NCI-H345 (cell line): Measurements from ENCODE around the gene DHPS.

Source experiments
- DNase-seq: peaks from one replicate; lab custom pipeline; 2025; lab: John Stamatoyannopoulos, UW

DHPS gene

DNA sequence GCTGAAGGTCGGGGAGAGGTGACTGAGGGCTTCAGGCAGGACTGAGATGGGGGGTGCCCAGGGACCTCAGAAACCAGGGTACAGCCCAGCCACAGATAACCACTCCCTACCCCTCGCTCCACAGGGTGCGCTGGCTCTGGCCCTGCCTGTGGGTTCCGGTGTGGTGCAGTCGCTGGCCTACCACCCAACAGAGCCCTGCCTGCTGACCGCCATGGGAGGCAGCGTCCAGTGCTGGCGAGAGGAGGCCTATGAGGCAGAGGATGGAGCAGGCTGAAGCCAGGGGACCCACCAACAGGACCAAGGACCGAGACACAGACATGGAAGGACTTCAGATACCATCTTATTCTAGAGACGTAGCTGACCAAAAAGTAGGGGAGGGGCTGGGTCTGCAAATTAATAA lies 6.3 kb downstream of the DHPS start:
- no peak for DNase-seq

DNA sequence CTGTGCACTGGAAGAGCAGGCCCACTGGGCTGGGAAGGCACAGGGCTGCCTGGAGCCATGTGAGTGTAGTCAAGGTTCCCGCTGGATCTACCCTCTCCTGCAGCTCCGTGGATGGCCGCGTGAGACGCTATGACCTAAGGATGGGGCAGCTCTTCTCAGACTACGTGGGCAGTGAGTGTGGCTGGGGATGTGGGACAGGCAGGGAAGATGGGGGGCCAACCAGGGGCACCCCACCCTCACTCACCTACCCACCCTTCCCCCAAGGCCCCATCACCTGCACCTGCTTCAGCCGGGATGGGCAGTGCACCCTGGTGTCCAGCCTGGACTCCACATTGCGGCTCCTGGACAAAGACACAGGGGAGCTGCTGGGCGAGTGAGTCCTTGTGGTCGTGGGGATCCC lies 8.9 kb downstream of the DHPS start:
- no peak for DNase-seq

DNA sequence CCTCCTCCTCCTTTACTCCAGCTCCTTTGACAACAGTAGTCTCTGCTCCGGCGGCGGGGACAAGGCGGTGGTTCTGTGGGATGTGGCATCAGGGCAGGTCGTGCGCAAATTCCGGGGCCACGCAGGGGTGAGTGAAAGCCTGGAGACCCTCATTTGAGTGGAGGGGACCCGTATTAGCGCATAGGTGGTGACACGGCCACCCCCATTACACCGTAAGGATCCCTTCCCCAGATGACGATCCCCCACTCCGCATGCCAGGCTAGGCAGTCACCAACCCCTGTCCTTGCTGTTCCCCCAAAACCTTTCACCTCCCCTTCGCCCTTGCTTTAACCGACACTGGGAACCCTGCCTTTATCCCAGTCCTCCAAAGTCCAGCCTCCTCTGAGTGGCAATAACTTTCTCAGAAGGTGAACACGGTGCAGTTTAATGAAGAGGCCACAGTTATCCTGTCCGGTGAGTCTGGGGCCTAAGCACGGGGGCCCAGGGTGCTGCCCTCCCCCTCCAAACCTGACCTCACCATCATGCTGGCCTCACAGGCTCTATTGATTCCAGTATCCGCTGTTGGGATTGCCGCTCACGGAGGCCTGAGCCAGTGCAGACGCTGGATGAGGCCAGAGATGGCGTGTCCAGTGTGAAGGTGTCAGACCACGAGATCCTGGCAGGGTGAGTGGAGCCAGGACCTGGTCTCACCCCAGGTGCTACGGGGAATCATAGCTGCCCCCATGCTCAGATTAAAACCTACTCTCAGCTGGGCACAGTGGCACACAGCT lies 11.3 kb downstream of the DHPS start:
- DNase-seq = no peak

DNA sequence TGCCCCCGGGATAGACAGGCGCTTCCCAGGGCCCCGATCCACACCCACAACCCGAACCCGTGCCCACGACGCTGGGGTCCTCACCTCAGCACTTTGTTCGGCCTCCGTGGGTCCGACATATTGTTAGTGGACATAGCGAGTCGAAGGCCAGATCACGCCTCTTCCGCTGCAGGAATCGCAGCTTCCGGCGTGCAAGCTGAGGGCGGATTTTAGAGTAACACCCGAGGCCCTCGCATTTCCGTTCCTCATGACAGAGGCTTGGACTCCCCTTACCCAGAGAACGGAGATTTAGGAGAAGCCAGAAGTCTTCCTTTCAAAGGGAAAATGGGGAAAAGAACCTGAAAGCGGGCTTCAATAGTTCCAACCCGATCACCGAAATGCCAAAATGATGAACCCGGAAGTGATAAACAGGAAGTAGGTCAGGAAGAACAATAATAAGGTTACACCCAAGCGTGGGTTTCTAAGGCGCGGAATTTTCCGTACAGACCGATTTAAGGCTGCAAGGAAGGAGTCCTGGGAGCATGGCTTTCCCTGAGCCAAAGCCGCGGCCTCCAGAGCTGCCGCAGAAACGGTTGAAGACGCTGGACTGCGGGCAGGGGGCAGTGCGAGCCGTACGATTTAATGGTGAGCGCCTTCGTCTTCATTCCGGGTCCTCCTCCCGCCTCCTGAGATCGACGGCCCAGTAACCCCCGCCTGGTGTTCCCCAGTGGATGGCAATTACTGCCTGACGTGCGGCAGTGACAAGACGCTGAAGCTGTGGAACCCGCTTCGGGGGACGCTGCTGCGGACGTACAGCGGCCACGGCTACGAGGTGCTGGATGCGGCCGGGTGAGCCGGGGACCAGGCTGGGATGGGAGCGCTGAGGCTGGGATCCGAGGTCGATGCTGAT lies 12.2 kb downstream of the DHPS start:
- peak; percentile 41 for DNase-seq

DNA sequence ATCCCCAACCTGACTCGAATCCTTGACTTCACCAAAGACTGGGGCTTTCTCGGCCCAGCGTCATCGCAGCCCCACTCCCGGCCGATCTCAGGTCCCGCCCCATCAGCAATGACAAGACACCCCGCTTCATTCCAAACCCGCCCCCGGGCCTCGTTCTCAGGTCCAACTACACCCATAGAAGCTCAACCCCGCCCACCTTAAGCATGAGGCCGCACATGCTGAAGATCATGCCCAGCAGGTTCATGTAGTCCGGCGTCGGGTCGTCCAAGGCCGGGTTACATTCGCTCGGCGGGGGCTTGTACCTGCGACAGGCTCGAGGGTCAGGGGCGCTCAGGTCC lies 12.8 kb downstream of the DHPS start:
- peak; percentile 15 for DNase-seq

DNA sequence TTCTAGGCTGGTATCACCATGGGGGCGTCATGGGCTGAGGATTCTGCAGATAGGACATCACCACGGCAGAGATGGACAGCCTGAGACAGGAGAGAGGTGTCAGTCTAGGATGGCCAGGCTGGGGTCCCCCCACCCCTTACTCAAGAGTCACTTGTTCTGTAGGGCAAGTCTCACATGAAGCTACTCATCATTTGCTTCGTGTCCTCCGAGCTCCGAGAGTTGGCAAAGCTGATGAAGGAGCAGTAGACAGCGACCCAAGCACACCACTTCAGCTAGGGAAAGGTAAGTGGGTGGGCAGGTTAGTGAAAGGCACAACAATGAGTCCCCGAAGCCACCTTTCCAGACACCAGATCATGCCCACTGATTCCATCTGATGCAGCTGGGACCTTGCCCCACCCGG lies 13.3 kb downstream of the DHPS start:
- DNase-seq = no peak

DNA sequence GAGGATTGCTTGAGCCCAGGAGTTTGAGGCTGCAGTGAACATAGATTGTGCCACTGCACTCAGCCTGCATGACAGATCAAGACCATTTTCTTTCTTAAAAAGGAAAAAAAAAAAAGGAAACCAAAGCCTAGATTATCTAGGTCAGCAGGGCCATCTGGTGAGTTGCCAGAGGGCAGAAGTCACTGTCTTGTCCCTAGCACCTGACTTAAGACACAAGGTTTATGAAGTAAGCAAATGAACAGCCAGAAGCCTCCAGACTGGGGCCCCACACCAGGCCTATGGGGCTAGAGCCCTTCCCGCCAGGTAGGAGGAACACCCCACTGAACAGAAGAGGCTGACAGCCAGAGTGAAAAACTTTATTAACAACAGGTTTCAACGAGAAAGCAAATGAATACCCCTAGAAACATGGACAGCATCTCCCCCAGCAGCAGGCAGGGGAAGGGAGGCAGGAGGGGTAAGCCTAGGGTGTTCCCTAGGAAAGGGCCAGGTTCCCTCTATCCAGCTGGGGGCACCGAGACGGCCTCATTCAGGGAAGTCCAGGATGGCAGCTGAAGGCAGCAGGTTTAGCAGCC lies 13.9 kb downstream of the DHPS start:
- DNase-seq = no peak

DNA sequence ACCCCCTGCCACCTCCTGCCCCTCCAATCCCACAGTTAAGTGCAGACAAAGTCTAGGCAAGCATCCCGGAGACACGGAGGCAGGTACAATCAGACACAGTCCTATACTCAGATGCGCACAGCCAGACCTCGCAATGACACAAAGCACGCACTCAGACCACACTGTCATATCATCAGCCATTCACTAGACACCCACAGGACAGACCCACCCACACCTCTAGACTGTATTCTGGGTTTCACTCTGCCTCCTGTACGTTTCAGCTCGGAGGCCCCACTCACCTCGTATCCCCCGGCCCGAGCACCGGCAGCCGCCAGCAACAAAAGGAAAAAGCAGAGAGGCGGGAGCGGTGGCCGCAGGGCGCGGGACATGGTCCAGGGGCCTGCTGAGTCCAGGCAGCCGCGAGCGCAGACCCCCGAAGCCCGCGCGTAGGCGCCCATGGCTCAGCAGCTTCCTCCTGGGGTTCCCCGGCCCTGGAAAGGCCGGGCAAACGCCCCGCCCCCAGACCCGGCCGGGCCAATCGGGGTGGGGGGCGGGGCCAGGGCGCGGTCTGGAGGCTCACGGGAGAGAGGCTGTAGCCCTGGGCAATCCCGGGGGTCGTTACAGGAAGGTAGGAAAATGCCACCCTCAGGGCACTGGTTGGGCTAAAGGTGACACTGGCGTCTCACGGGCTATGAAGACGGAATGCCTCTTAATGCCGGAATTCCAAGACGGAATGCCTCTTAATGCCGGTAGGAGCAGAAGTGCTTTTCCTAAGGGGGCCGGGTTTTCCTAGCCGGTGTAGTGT lies 15.2 kb downstream of the DHPS start, which contains the start of the genes MAN2B1 and WDR83:
Gene MAN2B1, minus strand, starts transcription at position 478 of the 784 bp plus-strand sequence. Its CDS starts 41 bp downstream, at position 437.
Gene WDR83, plus strand, starts transcription at position 543 of the 784 bp plus-strand sequence. CDS start 2,984 bp downstream, outside the sequence.
- DNase-seq = peak; percentile 55

DNA sequence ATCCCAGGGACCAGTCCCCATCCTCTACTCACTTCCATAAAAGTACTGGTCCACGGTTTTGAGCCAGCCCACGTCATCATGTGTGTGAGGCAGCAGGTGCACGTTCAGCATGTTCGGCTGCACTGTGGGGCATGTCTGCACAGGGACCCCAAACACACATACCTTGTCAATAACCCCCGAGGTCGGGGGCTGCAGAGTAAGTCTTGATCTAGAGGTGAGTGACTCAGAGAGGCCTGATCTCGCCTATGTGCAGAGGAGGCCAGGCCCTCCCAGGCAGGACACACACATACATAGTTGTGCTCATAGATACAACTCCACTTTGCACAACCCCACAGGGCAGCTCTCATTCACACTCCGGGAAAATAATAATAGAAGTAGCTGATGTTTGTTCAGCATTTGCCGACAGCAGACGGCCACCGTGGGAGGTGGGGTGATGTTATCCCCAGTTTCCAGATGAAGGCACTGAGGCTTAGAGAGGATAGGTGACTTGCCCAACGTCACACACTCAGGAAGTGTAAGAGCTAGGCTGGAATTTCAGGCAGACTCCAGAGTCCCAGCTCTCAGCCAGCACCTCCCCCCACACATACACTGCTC lies 15.9 kb downstream of the DHPS start:
- no peak for DNase-seq

DNA sequence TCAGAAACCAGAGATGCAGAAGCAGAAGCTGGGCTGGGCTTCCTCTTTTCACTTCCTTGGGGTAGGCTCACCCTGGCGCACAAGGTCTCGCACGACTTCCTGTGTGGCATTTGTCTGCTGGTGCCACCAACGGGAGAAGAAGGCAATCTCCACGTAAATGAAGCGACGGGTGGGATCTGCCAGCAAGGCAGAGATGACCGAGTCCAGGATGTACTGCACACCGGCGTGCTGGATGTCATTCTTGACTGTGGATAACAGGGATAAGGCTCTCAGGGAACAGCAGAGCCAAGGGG lies 16.5 kb downstream of the DHPS start:
- DNase-seq = no peak

DNA sequence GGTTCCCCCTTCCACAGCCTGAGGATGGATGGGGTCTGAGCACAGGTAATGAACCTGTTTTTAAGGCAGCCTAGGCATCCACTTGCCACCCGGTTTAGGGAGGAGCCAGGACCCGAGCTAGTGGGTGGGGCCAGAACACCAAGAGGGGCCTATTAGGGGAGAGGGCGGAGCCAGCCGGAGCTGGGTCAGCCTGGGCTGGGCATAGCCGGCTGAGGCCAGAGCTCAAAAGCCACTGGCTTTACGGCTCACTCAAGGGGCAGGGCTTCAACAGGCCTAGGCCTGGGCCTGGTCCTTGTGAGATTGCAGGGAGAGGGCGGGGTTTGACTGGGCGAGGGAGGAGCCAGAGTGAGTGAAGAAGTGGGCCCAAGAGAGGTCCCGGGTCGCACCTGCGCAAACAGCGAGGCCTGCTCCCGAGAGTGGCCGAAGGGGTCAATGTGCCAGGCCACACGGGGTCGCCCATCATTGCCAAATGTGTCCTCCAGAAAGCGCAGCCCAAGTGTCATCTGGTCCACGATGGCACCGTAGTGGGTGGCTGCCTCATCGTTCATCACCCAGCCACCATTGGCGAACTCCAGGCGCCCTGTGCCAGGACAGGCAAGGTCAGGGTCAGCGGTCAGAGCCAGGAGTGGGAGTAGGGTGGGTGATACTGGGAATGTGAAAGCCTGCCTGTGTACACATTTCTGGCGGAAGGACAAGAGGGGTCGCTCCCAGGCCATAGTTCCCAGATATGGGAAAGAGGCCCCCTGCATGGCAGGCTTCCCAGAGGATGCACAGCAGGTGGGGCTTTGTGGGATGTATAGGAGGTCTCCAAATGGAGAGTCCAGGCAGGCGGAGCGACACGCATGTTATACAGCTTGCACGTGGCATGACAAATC lies 17.0 kb downstream of the DHPS start:
- DNase-seq = no peak

DNA sequence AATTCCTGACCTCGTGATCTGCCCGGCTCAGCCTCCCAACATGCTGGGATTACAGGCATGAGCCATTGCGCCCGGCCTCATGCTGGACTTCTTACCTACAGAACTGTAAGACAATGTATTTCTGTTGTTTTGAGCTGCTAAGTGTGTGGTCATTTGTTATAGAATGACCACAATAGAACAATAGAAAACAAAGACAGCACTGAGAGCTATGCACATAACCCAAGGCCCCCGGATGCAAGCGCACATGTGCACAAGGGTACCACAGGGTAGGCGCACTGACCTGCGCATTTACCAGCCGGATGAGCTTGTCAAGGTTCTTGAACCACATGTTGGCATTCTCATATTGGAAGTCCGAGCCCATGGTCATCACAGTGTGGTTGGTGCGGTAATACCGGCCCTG lies 20.7 kb downstream of the DHPS start:
- no peak for DNase-seq

DNA sequence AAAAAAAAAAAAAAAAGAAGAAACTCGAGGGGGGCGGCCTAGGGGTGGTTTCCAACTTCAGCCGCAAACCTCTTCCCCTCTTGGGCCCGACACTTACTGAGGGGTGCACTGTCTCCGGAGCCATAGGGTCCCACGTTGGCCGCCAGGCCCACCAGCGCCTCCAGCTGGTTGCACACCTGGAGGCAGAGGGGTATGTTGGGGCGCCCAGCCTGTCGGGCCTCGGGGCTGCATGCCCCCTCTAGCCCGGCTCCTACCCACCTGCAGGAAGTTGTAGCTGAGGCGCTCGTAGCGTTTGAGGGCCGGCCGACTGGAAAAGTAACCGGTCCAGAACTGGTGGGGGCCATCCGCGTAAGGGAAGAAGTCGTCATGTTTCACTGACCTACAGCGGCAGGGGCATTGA lies 23.7 kb downstream of the DHPS start:
- DNase-seq = no peak

DNA sequence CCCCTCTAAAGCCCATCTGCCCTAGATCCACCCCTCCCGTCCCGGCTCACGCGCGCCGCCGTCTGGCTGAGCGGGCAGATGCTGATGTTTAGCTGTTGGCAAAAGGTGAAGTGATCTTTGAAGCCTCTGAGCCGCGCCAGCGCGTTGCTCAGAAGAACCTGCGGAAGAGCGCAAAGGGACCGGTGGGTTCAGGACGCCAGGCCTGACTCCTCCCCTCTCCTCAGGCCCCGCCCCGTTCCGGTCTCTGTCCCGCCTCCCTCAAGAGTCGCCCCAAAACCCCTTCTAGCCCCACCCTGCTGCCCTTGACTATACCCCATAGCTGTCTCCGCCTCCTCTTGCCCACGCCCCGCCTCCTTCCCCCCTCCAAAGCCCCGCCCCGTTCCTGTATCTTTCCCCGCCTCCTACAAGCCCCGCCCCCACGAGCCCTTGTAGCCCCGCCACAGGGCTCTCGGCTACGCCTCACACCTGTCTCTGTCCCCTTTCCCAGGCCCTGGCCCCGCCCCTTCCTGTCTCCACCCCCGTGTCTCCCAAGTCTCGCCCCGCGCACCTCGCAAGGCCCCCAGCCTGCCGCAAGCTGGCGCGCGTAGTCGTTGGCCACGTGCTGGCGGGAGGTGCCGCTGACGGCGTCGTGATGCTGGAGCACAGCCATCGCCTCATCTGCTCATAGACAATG lies 24.6 kb downstream of the DHPS start:
- no peak for DNase-seq

DNA sequence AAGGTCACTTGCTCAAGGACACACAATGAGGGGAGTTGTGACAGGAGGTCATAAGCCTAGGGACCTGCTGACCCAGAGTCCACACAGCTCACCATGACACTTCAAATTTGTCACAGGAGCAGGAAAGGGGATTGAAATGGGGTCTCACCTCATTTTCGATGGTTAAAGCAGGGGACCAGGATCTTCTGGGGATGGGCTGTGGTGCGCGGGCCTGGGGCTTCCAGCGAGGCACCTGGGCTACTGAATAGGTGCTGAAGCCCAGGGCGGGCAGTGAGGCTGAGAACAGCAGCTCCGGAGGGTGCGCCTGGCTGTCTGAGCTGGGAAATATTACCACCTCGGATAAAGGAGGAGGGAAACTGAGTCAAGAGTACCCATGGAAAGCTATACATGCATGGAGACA lies 26.1 kb downstream of the DHPS start:
- no peak for DNase-seq

DNA sequence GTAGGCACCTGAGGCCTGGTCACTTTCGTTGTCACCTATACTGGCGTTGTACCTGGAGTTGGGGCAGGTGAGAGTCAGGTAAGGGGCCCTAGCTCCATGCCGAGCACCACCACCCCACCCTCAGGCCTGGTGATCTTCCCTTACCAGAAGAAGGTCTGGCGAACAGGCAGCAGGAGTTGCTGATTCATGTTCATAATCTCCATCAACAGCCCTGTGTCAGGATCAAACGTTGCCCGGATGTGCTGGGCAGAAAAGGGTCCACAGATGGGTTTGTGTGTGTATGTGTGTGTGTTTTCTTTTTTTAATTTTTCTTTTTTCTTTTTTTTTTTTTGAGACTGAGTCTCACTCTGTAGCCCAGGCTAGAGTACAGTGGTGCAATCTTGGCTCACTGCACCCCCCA lies 29.5 kb downstream of the DHPS start:
- DNase-seq = no peak

DNA sequence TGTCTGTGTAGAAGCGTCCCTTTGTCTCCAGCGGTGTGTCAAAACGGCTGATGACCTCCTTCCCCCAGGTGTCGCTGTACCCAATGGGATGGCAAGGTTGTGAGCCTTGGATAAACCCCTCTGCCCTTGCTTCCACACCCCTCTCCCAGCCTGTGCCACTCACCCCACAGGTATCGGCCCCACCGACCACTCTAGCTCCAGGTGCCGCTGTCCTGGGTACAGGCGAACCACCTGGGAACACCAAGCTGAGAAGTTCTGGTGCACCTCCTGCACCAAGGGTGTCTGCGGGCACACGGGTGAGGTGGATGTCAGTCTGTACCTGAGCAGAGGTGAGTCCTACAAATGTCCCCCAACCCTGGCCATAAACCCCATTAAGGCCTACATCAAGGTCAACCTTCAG lies 31.7 kb downstream of the DHPS start:
- no peak for DNase-seq

DNA sequence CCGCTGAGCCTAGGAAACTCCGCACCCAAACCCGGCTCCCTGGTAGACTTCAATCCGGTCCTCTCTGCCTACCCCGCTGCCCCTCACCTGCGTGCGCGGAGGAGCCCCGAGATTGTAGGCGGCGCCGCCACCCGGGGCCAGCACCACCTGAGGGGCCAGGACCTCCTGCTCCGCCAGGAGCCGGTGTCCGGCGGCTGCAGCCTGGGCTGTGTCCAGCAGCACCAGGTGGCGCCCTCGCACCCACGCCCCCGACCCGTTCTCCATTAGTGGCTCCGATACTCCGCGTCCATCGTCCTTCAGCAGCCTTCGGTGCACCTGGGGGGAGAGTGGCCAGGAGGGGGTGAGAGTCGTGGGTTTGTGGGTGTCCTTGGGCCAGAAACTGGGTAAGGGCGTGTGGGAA lies 33.6 kb downstream of the DHPS start:
- no peak for DNase-seq

DNA sequence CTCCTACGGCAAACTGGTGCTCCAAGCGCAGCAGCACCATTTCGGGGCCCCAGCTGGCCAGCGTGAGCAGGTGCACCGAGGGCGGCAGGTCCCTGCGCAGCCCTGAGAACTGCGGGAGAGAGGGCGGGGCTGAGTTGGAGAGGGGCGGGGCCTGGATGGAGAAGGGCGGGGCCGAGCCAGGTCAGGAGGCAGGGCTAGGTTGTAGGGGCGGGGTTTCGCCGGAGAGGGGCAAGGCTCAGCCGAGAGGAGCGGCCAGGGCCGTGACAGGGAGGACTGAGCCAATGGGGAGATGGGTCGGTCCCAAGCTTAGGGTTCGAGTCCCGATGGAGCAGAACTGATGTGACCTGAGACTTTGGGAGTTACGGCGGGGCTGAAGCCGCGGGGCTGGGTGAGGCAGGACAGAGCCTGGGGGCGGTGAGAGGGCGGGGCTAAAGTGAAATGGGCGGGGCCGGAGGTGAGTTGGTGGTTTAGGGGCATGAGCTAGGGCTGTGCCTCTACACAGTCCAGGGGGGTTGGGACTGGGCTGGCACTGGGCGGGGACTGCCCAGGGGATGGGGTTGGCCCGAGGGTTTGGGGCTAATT lies 34.1 kb downstream of the DHPS start:
- DNase-seq = no peak

DNA sequence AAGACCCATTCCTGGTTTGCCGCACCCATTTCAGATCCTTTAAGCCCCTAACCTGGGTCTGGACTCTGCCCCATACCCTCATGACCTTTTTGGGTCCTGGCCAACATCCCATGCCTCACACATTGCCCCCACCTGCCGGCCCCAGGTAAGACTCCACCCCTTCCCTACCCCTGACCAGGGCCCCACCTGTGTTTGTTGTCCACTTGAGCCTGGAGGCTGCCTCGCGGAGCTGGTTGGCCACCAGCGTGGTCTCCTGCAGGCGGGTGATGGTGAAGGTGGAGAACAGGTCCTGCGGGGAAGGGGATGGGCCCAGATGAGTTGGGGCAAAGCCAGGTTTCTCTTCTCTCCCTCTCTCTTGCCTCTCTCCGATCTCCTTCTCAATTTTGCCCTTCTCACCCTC lies 34.6 kb downstream of the DHPS start:
- no peak for DNase-seq
